Activated CD8-positive, alpha-beta memory T cell treated with anti-CD3 and anti-CD28 coated beads, Interleukin-2, amount 50 U/mL, for 4 hours (primary cell): ENCODE data around the gene POLRMT.
"Not testable (repeated sequence)": the region's sequence is repeated elsewhere in the genome, so short reads cannot be mapped to it uniquely, and the experiment has no call there.

ENCODE experiments used
- DNase-seq: peaks from one replicate; pipeline ENCODE4 v3.0.0-alpha.2; 2020

POLRMT gene

DNA sequence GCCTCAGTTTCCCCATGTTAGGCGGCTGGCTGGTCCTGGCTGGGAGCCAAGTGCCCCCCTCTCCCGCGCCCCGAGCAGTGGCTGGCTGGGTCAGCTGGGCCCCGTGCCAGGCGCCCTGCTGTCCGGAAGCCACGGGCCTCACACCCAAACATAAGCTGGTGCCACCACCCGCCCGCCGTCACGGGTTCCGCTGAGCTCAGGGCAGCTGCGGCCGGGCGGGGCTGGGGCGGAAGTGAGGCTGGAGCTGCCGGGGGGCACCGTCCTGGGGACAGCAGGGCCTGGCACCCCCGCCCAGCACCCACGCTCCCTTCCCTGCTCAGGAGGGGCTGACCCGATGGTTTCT lies 24.4 kb downstream of the POLRMT start:
- no peak for DNase-seq

DNA sequence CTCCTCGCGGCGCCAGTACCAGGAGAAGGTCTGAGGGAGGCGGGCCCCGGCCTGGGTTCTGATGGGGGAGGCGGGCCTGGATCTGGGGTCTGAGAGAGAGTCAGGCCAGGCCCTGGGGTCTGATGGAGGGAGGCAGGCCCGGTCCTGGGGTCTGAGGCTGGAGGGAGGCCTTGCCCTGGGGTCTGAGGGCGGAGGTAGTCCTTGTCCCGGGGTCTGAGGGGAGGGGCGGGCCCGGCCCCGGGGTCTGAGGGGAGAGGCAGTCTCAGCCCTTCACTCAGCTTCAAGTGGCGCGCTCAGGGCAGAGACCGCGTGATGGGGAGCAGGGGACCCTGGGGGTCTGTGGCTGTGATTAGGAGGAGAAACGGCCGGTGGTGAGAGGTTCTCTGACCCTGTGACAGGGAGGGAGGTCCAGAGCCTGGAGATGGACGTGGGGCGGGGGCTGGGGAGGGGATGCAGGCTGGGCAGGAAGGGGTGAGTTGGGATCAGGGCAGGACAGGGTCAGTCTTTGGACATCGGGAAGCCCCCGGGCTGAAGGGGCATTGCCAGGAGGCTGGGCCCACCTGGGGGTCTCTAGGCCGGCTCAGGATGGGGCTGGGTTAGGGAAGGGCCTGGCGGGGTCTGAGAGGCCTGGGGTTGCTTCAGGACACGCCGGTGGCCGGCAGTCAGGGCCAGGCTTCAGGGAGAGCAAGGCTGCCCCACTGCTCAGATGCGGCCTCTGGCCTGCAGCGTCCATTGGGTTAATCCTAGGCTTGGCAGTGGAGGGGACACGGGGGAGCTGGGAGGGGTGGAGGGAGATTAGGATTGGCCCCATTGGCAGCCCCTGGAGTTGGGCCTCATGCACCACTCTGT lies 25.0 kb downstream of the POLRMT start:
- DNase-seq, result no peak

DNA sequence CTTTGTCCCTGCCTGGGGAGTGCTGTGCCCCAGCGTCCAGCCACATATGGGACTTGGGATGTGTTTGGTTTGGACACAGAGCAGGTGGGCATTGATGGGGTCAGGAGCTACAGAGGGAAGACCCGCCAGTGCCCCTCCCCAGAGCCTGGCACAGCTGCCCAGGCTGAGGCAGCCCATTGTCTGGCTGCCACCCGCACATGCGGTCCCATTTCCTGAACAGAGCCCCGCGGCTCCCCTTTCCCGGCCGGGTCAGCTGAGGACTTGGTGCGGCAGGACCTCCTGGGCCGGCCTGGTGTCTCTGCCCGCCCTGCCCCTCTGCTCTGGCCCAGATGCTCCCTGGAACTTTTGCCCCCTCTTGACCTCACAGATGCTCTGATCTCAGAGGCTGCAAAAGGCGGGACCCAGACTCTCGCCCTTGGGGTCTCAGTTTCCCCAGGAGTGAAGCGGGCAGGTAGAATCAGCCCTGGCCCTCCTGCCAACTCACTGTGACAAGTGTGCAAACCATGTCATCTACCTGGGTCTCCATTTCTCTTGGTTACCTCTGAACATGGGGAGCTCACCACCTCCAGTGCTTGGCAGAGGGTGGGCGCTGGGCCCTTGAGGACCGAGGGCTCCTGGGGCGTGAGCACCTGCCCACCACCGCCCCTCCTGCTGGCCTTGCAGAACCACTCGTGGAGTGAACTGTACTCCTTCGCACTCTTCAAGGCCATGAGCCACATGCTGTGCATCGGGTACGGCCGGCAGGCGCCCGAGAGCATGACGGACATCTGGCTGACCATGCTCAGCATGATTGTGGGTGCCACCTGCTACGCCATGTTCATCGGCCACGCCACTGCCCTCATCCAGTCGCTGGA lies 25.8 kb downstream of the POLRMT start:
- no peak for DNase-seq

DNA sequence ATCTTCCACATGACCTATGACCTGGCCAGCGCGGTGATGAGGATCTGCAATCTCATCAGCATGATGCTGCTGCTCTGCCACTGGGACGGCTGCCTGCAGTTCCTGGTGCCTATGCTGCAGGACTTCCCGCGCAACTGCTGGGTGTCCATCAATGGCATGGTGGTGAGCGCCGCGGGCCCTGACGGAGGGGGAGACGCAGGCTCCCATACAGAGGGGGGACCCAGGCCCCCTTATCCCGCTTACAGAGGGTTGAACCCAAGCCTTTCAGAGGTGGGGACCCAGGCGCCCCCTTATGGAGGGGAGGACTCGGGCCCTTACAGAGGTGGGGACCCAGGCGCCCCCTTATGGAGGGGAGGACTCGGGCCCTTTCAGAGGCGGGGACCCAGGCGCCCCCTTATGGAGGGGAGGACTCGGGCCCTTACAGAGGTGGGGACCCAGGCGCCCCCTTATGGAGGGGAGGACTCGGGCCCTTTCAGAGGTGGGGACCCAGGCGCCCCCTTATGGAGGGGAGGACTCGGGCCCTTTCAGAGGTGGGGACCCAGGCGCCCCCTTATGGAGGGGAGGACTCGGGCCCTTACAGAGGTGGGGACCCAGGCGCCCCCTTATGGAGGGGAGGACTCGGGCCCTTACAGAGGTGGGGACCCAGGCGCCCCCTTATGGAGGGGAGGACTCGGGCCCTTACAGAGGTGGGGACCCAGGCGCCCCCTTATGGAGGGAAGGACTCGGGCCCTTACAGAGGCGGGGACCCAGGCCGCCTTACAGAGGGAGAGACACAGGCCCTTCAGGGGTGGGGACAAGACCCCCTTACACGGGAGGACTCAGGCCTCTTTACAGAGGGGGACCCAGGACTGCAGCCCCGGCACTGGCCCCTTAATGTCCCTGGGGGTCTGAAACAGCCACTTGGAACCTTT lies 28.0 kb downstream of the POLRMT start:
- DNase-seq, result not testable (repeated sequence)

DNA sequence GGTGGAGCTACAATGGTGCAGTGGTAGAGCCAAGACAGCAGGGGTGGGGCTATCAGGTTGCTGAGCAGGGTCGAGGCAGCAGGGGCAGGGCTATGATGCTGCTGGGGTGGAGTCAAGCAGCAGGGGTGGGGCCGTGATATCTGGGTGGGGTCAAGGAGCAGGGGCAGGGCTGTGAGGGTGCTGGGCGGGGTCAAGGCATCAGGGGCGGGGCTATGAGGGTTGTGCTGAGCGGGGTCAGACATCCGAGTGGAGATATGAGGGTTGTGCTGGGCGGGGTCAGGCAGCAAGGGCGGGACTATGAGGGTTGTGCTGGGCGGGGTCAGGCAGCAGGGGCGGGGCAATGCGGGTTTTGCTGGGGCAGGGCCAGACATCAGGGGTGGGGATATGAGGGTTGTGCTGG lies 29.0 kb downstream of the POLRMT start:
- no peak for DNase-seq

DNA sequence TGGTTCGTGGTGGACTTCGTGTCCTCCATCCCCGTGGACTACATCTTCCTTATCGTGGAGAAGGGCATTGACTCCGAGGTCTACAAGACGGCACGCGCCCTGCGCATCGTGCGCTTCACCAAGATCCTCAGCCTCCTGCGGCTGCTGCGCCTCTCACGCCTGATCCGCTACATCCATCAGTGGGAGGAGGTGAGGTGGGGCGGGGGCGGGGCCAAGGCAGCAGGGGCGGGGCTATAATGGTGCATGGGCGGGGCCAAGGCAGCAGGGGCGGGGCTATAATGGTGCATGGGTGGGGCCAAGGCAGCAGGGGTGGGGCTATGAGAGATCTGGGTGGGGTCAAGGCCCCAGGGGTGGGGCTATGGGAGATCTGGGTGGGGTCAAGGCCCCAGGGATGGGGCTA lies 29.6 kb downstream of the POLRMT start:
- not testable (repeated sequence) for DNase-seq

DNA sequence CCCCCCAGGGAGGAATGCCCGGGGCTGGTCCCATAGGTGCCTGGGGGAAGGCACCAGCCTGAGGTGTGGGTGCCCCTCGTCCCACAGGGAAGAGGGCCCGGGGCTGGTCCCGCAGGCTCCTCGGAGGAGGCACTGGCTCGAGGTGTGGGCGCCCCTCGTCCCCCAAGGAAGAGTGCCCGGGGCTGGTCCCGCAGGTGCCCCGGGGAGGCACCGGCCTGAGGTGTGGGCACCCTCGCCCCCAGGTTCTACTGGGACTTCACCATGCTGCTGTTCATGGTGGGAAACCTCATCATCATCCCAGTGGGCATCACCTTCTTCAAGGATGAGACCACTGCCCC lies 30.1 kb downstream of the POLRMT start:
- not testable (repeated sequence) for DNase-seq

DNA sequence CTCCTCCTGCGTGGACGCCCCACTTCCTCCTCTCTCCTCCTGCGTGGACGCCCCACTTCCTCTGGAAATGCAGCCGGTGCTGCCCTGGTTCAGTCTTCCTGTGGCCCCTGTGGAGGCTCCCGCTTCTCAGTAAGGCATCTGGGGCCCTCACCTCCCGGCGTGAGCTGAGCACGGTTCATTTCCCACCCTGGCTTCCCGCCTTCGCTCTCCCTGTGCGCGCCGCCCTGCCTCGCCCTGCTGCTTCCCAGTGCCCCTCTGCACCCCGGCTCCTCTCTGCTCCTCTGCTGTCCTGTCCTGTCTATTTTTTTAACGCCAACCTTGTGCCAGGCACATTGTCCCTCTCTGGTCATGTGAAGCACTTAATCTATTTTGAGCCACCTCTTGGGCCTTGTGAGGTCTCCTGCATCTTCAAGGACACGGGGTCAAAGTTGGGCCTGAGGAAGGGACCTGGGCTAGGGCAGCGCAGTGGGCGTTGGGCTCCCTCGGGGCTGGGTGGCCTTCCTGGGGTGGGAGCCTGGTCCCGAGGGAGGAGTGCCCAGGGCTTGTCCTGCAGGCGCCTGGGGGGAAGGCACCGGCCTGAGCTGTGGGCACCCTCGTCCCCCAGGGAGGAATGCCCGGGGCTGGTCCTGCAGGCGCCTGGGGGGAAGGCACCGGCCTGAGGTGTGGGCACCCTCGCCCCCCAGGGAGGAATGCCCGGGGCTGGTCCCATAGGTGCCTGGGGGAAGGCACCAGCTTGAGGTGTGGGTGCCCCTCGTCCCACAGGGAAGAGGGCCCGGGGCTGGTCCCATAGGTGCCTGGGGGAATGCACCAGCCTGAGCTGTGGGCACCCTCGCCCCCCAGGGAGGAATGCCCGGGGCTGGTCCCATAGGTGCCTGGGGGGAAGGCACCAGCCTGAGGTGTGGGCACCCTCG lies 30.7 kb downstream of the POLRMT start:
- no peak for DNase-seq

DNA sequence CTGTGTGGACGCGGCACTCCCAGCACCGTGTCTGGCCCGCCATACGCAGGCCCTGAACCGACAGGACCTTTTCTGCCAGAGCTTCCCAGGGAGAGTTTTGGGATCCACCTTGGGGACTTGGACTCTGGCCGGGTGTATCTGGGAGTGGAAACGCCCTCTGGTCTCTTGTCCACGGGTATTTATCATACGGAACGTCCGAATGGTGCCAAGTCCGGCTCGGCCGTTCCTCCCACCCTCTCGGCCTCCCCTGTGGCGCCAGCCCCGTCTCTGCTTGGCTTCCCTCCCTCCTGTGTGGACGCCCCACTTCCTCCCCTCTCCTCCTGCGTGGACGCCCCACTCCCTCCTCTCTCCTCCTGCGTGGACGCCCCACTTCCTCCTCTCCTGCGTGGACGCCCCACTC lies 31.5 kb downstream of the POLRMT start:
- DNase-seq, result no peak

DNA sequence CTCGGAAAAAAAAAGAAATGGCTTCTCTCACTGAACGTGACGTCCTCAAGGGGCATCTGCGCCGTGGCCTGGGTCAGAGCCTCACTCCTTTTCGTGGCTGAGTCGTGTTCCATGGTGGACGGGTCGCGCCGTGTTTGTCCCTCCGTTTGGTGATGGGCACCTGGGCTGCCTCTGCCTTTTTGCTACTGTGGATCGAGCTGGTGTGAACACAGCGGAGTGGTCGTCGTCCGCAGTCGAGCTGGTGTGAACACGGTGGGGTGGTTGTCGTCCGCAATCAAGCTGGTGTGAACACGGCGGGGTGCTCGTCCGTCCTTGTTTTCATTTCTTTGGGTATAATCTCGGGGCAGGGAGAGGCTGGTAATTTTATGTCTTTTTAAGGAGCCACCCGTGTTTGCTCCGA lies 32.0 kb downstream of the POLRMT start:
- DNase-seq, result no peak

DNA sequence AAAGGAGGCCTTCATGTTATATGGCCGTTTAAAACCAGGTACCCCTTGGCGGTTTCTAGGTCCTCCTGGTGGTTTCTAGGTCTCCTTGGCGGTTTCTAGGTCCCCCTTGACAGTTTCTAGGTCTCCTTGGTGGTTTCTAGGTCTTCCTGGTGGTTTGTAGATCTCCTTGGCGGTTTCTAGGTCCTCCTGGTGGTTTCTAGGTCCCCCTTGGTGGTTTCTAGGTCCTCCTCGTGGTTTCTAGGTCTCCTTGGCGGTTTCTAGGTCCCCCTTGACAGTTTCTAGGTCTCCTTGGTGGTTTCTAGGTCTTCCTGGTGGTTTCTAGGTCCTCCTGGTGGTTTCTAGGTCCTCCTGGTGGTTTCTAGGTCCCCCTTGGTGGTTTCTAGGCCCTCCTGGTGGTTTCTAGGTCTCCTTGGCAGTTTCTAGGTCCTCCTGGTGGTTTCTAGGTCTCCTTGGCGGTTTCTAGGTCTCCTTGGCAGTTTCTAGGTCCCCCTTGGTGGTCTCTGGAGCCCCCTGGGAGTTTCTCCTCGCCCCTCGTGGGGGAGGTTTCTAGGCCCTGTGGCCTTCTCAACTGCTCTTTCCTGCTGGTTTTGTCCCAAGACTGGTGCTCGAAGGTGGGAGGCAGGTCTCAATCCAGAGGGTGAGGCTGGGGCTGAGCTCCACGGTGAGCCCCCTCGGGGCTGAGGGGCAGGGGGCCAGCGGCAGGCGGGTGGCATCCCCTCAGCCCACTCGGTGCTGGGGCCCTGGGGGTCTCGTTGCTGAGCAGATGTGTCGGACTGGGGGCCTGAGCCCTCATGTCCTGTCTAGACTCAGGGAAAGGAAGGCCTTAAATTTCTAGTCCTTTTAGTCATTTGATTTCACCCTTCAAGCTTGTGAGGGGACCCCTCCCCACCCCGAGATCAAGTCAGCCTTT lies 35.7 kb downstream of the POLRMT start:
- no peak for DNase-seq

DNA sequence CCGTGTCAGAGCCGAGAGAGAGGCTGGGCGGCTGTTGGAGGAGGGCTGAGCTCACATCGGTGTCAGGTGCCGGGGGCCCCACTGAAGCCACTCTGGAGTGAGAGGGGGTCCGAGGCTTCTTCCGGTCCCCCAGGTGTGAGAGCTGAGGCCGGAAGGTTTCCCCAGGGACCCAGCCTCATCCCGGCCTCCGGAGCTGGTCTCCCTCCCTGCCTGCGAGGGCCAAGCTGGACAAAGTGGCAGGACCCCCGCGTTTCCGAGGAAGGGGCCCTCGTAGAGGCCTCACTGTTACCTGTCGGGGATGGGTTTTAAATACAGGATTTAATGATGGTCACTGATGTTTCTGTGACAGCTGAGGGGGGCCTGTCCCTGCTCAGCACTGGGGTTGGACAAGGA lies 37.1 kb downstream of the POLRMT start:
- DNase-seq, result no peak

DNA sequence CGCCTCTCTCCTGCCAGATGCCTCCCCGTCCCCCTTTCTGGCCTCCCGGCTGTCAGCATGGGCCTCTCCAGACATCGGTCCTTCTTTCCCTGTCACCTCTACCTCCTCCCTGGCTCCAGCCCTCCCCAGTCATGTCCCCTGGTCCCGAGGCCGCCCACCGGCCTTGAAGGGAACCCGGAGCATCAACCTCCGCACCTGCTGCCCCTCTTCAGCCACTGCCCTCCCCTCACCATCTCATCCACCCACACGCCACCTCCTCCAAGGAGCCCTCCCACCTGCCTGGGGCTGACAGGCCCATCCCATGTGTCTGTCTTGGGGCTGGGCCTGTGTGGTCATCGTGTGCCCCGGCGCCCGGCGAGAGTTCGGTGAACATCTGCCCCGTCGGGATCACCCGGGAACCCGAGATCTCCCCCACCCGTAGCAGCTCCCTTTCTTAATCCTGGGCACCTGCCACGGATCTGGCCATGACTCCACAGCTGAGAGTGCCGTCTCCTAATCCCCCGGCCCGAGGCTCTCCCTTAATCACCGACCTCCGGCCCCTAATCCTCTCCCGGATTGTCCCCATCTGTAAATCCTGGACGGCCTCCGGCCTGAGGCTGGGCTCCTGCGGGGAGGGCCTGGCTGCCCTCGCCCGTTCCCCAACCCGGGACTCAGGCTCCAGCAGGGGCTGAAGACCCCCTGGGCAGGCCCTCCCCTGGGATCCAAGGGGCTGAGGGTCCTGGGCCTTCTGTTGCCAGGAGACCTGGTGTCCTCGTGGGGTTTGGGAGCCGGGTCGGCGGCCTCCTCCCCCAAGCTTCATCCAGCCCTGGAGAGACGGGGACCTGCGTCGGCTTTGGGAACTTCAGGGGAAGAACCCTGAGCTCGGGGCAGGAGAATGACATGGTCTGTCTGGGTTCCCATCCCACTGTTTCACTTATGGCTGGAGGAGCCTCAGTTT lies 37.7 kb downstream of the POLRMT start:
- no peak for DNase-seq

DNA sequence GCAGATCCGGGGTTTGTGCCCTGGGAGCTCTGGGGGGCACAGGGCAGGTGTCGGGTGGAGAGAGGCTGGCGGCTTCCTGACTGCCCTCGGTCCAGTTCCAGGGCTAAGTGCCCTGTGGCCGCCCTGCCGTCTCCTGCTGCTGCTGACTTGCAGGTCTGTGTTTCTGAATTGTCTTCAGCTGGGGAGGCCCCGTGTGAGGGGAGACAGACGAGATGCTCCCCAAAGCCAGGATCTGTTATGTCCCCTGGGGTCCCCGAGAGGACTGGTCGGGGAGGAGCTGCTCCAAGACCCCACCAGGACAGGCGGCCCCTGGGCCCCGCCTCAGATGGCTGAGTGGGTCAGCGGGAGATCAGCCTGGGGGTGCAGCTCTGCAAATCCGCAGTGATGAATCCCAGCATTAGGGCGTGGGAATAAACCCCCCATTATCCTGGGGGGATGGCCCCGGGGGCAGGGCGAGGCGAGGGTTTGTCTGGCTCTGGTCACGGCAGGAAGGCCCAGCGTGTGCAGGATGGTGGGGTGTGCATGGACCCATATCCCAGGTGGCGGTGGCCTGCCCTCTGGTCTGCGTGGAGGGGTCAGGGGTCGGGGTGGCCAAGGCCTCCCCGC lies 39.0 kb downstream of the POLRMT start:
- no peak for DNase-seq

DNA sequence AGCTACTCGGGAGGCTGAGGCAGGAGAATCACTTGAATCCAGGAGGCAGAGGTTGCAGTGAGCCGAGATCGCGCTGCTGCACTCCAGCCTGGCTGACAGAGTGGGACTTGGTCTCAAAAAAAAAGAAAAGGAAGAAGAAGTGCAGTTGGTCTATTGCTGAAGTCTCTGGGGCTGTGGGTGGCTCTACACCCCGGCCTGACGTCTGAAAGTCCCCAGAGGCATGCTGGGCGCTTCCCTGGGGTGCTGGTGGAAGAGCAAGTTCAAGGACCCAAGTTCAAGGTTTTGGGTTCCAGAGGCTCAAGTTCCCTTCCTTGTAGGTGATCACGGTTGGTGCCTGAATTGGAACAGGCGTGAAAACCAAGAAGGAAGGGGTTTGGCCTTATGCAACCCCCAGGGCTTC lies 39.8 kb downstream of the POLRMT start:
- DNase-seq, result no peak

DNA sequence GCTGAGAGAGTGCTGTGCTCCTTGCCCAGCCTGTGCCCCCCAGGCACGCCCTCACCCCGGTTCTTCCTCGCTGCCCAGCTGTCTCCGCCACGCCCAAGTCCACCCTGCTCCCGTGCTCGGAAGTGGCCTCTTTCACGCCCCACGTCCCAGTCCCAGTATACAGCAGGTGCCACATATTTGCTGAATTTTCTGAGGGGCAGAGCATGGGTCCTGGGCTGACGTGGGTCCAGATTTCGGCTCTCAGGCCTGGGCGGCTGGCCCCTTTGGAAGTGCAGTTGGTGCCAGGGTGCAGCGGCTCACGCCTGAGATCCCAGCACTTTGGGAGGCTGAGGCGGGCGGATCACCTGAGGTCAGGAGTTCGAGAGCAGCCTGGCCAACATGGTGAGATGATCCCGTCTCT lies 40.3 kb downstream of the POLRMT start:
- no peak for DNase-seq

DNA sequence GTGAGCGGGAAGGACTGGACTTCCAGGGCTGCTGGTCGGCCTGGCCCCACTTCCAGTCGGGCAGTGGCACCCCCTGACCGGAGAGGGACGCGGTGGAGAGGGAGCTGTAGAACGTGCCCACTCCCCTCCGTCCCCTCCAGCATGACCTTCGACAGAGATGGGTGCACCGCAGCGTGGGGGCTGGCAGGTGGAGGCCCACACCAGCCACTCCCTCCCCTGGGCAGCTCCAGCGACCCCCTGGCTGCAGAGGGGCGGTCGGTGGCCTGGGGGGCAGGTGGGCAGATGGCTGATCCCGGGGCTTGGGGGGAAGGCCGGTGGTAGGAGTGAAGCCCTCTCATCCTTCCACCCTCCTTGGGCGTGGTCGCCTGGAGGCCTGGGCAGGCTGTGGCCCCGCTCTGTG lies 41.2 kb downstream of the POLRMT start:
- DNase-seq, result no peak

DNA sequence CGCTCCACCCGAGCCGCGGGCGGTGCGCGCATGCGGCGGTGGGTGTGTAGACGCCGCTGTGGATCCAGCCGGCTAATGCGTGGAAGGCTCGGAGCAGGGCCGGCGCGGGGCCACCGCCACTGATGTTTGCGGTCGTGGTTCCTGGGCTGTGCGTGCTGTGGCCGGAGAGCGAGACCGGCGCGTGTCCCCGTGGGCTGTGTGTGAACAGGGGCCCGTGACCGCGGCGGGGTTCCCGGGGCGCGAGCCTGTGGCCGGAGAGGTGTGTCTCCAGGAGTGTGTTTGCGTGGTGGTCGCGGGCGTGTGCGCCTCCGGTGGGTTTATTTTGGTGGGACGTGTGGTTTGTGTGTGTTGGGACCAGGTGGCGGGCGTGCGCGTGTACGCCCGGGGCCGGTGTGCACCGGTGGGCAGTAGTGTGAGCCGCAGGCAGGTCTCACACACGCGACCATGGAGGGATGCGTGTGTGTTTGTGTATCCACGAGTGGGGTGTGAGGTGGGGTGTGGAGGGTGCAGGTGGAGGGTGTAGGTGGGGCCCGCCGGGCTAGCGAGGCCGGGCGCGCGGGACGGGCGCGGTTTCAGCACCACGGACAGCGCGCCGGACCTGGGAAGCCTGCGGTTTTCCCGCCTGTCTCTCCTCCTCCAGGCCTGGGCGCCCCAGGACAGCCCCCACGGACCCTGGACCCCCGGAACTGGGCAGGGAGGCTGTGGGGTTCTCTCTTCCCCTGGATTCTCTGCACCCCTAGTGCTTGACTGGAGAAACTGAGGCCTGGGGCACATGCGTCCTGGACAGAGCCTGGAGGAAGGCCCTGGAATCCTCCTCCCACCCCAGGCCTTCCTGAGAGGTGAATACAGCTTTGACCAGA lies 42.0 kb downstream of the POLRMT start:
- no peak for DNase-seq

DNA sequence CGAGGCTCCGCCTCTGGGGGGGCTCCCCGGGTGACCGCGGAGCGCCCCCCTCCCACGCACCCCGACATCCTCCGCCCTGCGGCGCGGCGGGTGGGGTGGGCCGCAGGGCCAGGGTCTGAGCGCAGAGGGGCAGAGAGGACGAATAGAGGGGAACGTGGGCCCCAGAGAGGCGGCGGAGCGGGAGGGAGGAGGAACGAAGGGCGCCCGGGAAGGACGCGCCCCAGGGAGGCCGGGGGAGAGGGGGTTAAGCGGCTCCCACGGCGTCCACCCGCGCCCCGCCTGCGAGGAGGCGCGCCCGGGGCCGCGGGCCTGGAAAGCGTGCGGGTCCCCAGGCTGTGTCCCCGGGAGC lies 42.6 kb downstream of the POLRMT start:
- DNase-seq, result no peak
